ENCODE results near the gene KL.

The KL gene

DNA sequence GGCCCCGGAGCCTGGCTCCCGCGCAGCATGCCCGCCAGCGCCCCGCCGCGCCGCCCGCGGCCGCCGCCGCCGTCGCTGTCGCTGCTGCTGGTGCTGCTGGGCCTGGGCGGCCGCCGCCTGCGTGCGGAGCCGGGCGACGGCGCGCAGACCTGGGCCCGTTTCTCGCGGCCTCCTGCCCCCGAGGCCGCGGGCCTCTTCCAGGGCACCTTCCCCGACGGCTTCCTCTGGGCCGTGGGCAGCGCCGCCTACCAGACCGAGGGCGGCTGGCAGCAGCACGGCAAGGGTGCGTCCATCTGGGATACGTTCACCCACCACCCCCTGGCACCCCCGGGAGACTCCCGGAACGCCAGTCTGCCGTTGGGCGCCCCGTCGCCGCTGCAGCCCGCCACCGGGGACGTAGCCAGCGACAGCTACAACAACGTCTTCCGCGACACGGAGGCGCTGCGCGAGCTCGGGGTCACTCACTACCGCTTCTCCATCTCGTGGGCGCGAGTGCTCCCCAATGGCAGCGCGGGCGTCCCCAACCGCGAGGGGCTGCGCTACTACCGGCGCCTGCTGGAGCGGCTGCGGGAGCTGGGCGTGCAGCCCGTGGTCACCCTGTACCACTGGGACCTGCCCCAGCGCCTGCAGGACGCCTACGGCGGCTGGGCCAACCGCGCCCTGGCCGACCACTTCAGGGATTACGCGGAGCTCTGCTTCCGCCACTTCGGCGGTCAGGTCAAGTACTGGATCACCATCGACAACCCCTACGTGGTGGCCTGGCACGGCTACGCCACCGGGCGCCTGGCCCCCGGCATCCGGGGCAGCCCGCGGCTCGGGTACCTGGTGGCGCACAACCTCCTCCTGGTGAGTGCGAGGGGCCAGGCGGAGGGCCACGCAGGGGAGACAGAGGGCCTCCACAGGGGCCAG, at the start of gene KL:
Gene KL, plus strand, starts transcription at position 10 of the 909 bp plus-strand sequence. Its CDS starts 18 bp downstream, at position 28.
- H3K4me3 ChIP-seq (ENCODE audit: low read length): peak within 1 kb of the TSS; percentile 75
- no peak for TF ChIP-seq ZNF274 (IDR thresholded peaks at IDR 0.05; ENCODE audit: low read depth, low read length)

DNA sequence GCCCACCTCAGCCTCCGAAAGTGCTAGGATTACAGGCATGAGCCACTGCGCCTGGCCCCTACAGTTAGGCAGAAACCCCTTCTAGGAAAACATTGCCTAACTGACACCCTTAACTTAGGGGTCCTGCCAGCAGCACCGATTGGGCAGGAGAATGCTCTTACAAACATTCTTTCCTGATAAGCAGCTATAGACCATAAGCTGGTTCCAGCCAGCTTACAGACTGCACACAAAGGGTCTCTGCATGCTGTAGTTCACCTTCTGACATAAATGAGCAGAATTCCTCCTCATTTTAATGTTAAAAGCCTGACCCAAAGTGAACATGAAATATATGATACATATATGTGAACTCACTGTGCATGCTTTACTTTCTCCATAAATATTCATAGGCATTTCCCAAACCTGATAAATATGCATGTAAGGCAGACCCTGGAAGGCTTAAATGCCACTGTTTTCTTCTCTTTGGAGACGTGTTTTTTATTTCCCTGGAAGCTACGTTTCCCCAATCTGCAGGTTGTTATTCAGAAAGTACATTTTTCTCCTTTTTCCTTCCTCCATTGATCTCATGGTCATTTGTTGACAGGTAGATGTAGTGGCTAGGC, 48.5 kb upstream of the KL start:
- no peak overlapping the region for H3K4me3 ChIP-seq (ENCODE audit: low read length)
- TF ChIP-seq ZNF274 (IDR thresholded peaks at IDR 0.05; ENCODE audit: low read depth, low read length): no peak

DNA sequence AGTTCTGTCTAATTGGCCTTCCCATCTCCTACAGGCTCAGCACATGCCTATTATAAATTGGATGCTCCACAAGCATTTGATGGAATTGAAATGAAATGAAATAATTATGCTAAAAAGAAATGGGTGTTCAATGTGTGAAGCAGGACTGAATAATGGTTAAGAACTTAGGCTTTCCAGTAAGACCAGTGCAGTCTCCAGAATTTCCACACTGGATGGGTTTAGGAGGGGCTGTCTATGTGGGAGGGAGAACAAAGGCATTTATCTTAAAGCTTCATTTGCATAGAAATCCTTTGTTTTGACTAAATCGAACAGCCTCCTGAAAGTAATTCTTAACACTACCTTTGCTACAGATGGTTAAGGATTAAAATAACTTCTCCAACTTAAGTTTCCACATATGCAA, 47.9 kb upstream of the KL start:
- H3K4me3 ChIP-seq (ENCODE audit: low read length): no peak overlapping the region
- TF ChIP-seq ZNF274 (IDR thresholded peaks at IDR 0.05; ENCODE audit: low read depth, low read length): no peak

DNA sequence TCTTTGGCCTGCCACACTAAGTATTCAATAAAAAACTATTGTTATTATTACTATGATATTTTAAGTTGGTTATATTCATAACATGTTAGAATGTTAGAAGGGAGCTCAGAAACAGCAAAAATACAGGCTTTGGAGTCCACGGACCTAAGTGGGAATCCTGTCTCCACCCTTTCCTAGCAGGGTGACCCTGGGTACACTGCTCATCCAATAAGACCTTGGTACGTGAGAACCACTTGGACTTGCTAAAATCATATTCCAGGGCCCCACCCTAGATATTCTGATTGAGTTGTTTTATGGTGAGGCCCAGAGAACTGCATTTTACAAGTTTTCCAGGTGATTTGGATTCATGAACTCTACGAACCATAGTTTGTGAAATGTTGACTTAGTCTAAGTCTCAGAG, 47.4 kb upstream of the KL start:
- TF ChIP-seq ZNF274 (IDR thresholded peaks at IDR 0.05; ENCODE audit: low read depth, low read length): no peak
- no peak overlapping the region for H3K4me3 ChIP-seq (ENCODE audit: low read length)

DNA sequence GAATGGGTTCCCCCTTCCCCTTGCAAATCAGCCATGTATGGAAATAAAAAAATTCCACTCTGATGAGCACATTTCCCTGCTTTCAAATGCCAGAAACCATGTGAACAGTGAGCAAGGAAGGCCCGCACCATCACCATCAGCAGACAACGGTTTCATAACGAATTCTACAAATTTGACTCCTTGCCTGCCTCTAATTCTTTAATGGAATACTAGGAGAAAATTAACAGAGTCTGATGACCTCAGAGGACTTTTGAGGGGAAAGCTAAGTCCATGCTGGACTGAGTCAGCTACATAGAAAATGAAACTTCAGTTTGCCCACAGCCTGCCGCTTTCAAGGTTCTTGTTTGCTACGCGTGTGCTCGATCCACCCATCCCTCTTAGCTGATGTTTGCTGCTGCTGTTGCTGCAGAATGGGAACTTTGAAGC, 46.7 kb upstream of the KL start:
- H3K4me3 ChIP-seq (ENCODE audit: low read length): no peak overlapping the region; the same call in 1 of the 2 replicates
- no peak for TF ChIP-seq ZNF274 (IDR thresholded peaks at IDR 0.05; ENCODE audit: low read depth, low read length)

DNA sequence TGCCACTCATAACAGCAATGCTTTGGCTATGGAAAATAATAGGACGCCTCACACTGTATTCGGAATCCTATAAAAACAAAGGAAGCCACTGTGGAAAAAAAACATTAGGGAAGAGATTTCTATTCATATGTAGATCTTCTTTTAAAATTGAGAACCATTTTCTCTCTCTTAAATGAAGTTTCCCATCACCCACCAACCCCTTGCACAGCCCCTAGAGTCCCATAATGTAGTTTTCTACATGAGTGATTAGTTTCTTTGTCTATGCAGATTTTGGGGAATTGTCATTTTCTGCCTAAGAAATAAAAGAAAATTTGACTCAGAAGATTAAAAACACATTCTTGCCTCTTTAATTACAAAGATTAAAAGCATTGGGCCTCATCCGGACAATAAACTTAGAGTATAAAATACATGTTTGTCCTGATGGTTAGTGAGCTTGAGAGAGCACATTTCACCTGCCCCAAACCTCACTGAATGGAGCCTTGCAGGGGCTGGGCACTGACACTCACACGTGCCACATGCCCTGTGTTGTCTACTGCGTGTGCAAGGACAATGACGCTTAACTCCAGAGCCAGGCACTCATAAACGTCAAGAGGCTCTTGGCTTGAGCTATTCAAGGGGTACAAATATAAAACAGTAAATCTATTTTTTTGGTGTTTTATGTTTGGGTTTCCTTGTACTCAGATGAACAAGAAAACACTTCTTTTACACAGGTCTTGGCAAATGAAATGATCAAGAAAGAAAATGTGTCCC, 40.0 kb upstream of the KL start:
- H3K4me3 ChIP-seq (ENCODE audit: low read length): no peak overlapping the region
- no peak for TF ChIP-seq ZNF274 (IDR thresholded peaks at IDR 0.05; ENCODE audit: low read depth, low read length)

DNA sequence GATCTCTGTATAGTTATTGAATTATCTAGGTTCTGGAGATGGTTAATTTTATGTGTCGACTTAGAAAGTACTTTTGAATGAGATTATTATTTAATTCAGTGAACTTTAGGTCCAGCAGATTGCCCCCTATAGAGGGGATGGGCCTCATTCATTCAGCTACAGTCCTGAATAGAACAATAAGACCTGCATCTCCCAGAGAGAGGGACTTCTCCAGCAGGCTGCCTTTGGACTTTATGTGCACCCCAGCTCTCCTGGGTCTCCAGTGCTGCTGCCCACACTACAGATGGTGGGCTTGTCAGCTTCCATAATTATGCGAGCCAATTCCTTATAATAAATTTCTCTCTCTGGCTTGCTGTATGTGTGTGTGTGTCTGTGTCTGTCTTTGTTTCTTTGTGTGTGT, 39.3 kb upstream of the KL start:
- TF ChIP-seq ZNF274 (IDR thresholded peaks at IDR 0.05; ENCODE audit: low read depth, low read length): no peak
- H3K4me3 ChIP-seq (ENCODE audit: low read length): no peak overlapping the region

DNA sequence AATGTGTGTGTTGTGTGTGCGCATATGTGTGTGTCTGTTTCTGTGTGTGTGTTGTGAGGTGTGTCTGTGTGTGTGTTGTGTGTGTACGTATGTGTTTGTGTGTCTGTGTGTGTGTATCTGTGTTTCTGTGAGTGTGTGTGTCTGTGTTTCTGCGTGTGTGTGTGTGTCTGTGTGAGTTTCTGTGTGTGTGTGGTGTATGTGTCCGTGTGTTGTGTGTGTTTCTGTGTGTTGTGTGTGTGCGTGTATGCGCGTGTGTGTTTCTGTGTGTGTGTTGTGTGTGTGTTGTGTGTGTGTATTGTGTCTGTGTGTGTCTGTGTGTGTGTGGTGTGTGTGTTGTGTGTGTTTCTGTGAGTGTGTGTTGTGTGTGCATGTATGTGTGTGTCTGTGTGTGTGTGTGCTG, 38.9 kb upstream of the KL start:
- no peak for TF ChIP-seq ZNF274 (IDR thresholded peaks at IDR 0.05; ENCODE audit: low read depth, low read length)
- H3K4me3 ChIP-seq (ENCODE audit: low read length): no peak overlapping the region

DNA sequence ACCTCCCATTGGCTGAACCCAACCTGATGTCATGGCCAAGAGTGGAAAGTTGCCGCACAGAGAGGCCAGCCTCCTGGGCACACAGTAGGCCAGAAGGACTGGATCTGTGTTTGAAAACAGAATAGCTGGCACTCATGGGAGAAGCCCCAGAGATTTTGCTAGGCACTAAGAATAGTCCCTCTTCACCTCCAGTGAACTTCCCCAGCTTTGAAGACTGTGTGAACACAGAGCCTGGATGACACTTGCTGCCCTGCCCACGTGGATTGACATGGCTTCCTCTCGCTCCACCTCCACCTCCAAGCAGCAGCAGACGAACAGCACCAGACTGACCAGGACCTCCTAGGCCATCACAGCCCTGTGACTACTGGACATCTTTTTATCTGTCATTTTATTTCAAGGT, 37.9 kb upstream of the KL start:
- H3K4me3 ChIP-seq (ENCODE audit: low read length): no peak overlapping the region

DNA sequence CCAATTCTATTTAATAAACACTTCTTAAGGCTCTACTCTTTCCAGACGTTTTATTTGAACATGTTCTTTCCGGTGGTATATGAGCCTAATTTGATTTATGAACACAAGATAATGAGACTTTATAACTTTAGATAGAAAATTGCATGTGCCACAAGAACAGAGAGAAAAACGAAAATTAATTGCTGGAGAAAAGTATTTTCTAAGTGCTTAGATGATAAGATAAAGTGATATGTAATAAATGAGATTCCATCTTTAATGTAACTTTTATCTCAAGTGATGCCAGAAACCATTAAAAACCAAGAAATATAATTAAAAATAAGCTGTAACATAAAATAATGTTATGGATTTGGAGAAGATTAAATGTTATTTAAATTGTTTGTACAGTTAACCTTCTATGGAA, 33.2 kb upstream of the KL start:
- TF ChIP-seq ZNF274 (IDR thresholded peaks at IDR 0.05; ENCODE audit: low read depth, low read length): no peak

More for the DNA sequence above, 37.9 kb upstream of the KL start:
- no peak for TF ChIP-seq ZNF274 (IDR thresholded peaks at IDR 0.05; ENCODE audit: low read depth, low read length)

DNA sequence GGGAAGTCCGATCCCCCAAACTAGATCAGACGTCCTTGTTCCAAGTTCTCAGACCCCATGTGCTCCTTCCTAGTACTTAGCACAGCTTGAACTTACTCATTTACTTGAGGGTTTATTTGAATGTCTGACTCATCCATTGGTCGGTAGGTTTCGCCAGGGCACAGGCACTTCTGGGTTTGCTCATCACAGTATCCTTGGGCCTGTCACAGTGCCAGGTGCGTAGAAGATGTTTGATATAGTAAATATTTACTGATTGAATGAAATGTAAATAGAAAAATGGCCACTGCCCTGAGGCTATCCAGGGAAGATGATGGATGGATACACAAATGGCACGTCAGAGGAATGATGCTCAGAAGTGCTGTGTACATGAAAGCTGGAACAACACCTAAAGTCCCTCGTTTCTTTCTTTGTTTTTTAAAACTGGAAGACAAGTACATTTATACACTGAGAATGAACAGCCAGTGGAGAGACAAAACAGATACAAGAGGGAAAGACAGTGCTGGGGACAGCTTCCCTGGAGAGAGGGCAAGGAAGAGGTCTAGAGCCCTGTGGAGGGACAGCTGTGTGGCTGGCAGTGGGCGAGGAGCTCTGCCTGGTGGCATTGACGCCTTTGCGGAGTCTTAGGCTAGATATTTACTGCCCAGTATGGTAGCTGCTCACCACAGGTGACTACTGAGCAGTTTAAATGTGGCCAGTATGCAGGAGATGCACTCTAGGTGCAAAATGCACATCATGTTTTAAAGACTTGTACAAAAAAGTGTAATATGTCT, 31.2 kb upstream of the KL start:
- TF ChIP-seq ZNF274 (IDR thresholded peaks at IDR 0.05; ENCODE audit: low read depth, low read length): no peak

More for the DNA sequence above, 33.2 kb upstream of the KL start:
- no peak overlapping the region for H3K4me3 ChIP-seq (ENCODE audit: low read length)

DNA sequence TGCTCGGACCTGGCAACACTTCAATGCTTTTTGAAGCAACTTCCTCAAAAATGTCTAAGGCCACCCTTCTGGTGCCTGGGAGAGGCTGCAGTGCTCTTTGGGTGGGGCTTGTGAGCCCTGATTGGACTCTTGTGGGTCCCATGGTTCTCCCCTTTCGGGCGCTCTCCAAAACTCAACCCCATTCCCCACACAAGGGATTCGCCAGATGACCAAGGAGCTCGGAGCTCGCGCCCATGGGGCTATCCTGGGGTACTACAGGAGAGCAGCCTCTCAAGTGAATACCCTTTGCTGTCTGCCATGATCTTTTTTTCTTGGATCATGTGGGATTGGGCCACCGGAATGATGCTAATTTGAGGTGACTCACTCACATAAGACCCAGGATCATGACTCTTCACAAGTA, 29.7 kb upstream of the KL start:
- no peak for TF ChIP-seq ZNF274 (IDR thresholded peaks at IDR 0.05; ENCODE audit: low read depth, low read length)
- no peak overlapping the region for H3K4me3 ChIP-seq (ENCODE audit: low read length)

More for the DNA sequence above, 31.2 kb upstream of the KL start:
- no peak overlapping the region for H3K4me3 ChIP-seq (ENCODE audit: low read length)

DNA sequence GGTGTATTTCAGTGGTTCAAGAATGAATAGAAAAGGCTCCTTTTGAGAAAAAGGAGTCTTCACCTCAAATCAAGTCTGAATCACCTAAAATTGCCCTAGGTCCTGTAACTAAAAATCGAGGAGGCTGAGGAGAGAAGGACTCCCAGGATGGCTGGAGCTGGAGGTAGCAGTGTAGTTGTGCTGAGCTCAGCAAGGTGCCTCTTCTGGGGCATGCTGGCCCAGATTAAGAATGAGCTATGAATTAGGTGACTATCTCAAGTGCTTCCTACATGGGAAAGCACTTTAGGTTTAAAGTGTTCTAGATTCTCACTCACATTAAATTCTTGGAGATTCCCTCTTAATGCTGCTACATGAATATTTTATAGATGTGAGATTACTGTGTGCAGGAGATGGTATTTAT, 28.8 kb upstream of the KL start:
- no peak for TF ChIP-seq ZNF274 (IDR thresholded peaks at IDR 0.05; ENCODE audit: low read depth, low read length)

More for the DNA sequence above, 28.8 kb upstream of the KL start:
- H3K4me3 ChIP-seq (ENCODE audit: low read length): no peak overlapping the region

Data from GM08714 (cell line).